Thyroid gland (tissue), 4 donors: ENCODE data around the gene ZNF618.

Experiments
- CTCF ChIP-seq, 6 experiments: fragments of 200-600 bp in 3 of 6; fragments of 450-650 bp in 3 of 6; sonication (generic) in 3 of 6; IDR thresholded peaks; one replicate each; pipeline ENCODE4 v1.5.1; 2016 to 2019; ENCODE audit warnings: antibody characterized with exemption in 6 of 6, mild to moderate bottlenecking in 2 of 6, inconsistent platforms in 1 of 6, moderate library complexity in 1 of 6
- POLR2A ChIP-seq, 2 donors: fragments of 450-650 bp; IDR thresholded peaks; one replicate each; pipeline ENCODE4 v1.6.1; 2017; ENCODE audit warnings: antibody characterized with exemption in 2 of 2, mild to moderate bottlenecking in 2 of 2, moderate library complexity in 1 of 2

- TF ChIP-seq POLR2A (IDR thresholded peaks at IDR 0.05) (no peak), CTCF (IDR thresholded peaks at IDR 0.05) (no peak)
Observed at GRCh38 chr9:114027159-114027862, 151.2 kb downstream of the ZNF618 start.
